ENCODE measurements around the gene ATG4B. TPM values are rescaled to one million over a fixed set of nuclear protein-coding genes. Genes with fewer than 3 reads are reported as not detected.

Gene ATG4B
- total and polyA plus RNA-seq, 9 donors, result 37.1 to 70.4 (median 53.3) TPM

GRCh38 chr2:241609859-241610793 is 27.4 kb upstream of the ATG4B start:
- Histone ChIP-seq H3K36me3 (no peaks in the 10 kb centered on the region), H3K9me3 (no peaks in the 10 kb centered on the region), H3K27me3 (no peaks in the 10 kb centered on the region), H3K27ac (peak overlapping the region; percentile 39 to 49), H3K4me3 (peak overlapping the region; percentile 66), H3K4me1 (ENCODE audit: insufficient read depth) (peaks cover 15% of the 10 kb centered on the region)
- TF ChIP-seq EP300 (IDR thresholded peaks at IDR 0.05) (no peak), CTCF (IDR thresholded peaks at IDR 0.05) (peak; percentile 68 to 69 (median 69)), POLR2A (IDR thresholded peaks at IDR 0.05) (no peak)
- WGBS, 3 donors, result 6 to 10% (median 7%) methylated on average over 52 to 76 of the region's 76 CpGs
- DNase-seq, result peak; percentile 76 to 90 (median 80)
- intact Hi-C loops (cut with DNase I), result no loop called here

GRCh38 chr2:241611062-241611461 is 26.4 kb upstream of the ATG4B start:
- TF ChIP-seq POLR2A (IDR thresholded peaks at IDR 0.05) (no peak), CTCF (IDR thresholded peaks at IDR 0.05) (no peak), EP300 (IDR thresholded peaks at IDR 0.05) (no peak)
- no peaks in the 10 kb centered on the region for H3K36me3 ChIP-seq
- peaks cover 15% of the 10 kb centered on the region for H3K4me1 ChIP-seq (ENCODE audit: insufficient read depth)
- DNase-seq, result peak in 1 of 5 donors; percentile 36
- no peaks in the 10 kb centered on the region for H3K27me3 ChIP-seq
- H3K9me3 ChIP-seq, result no peaks in the 10 kb centered on the region
- H3K4me3 ChIP-seq, result no peak overlapping the region
- WGBS, 3 donors, result 92% methylated on average over 13 of the region's 13 CpGs
- intact Hi-C loops (cut with DNase I), result no loop called here
- H3K27ac ChIP-seq, result peak overlapping the region in 1 of 2 donors; percentile 49

- H3K27me3 ChIP-seq, result no peaks in the 10 kb centered on the region
- WGBS, 3 donors, result 46 to 51% (median 48%) methylated on average over 20 of the region's 20 CpGs
- no peaks in the 10 kb centered on the region for H3K9me3 ChIP-seq
- H3K4me1 ChIP-seq (ENCODE audit: insufficient read depth), result peaks cover 15% of the 10 kb centered on the region
- H3K36me3 ChIP-seq, result no peaks in the 10 kb centered on the region
- DNase-seq, result no peak
- no peak for TF ChIP-seq POLR2A (IDR thresholded peaks at IDR 0.05)
- H3K27ac ChIP-seq, result peak overlapping the region in 1 of 2 donors; percentile 48
- H3K4me3 ChIP-seq, result no peak overlapping the region
- intact Hi-C loops (cut with DNase I), result no loop called here
Observed at GRCh38 chr2:241612156-241613016, 25.1 kb upstream of the ATG4B start.

GRCh38 chr2:241613017-241613780 is 24.3 kb upstream of the ATG4B start:
- H3K27me3 ChIP-seq, result no peaks in the 10 kb centered on the region
- peaks cover 15% of the 10 kb centered on the region for H3K4me1 ChIP-seq (ENCODE audit: insufficient read depth)
- intact Hi-C loops (cut with DNase I), result no loop called here
- DNase-seq, result peak in 1 of 5 donors; percentile 34
- H3K27ac ChIP-seq, result peak overlapping the region in 1 of 2 donors; percentile 48
- no peak overlapping the region for H3K4me3 ChIP-seq
- TF ChIP-seq CTCF (IDR thresholded peaks at IDR 0.05) (no peak), POLR2A (IDR thresholded peaks at IDR 0.05) (no peak), EP300 (IDR thresholded peaks at IDR 0.05) (no peak)
- H3K9me3 ChIP-seq, result no peaks in the 10 kb centered on the region
- WGBS, 3 donors, result 45 to 50% (median 49%) methylated on average over 15 of the region's 15 CpGs
- no peaks in the 10 kb centered on the region for H3K36me3 ChIP-seq

Measured in ovary (tissue), 9 donors.